HG02884 (cell line): ENCODE measurements around the gene ATE1.
"Not testable (repeated sequence)": the region's sequence is repeated elsewhere in the genome, so short reads cannot be mapped to it uniquely, and the experiment has no call there.

Experiments used
- ATAC-seq: cut with Tn5 transposase; IDR thresholded peaks from one replicate; pipeline ENCODE4 v1.9.1; 2021; ENCODE audit warnings: mild to moderate bottlenecking, moderate library complexity; ENCODE audit not compliant: unreplicated experiment

ATE1 gene

DNA sequence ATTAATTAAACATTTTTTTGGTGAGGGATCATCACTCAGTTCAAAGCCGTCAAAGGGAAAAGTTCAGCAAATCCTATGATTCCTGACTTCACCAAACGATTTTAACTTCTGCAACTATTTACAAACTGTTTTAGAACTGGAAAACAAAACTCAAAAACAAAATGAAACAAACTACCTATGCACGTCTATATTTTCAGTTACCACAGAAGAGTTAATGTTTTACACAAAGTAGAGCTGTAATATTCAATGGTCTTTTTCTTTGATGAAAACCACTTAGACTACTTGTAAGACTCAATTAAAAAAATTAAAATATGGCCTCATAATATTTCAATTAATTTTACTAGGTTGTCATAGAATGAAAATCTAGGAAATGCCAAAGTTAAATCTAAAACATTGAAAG lies 131.5 kb downstream of the ATE1 start:
- no peak for ATAC-seq

DNA sequence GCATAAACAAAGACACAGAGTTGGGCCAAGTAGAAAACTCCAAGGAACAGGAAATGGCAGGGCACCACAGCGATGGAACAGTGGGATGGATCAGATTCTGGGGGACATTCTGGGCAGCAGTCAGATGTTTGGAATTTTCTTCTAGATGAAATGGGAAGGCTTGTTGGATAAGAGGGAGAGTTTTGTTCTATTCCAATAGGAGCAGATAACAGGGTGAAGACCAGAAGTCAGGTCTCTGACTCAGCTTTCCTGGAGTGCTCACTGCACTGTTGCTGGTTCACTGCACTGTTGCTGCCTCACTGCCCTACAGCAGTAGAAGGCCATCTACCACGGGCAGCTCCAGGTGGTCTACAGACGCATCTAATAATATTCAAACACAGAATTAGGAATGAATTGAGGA lies 135.6 kb downstream of the ATE1 start:
- ATAC-seq, result no peak

DNA sequence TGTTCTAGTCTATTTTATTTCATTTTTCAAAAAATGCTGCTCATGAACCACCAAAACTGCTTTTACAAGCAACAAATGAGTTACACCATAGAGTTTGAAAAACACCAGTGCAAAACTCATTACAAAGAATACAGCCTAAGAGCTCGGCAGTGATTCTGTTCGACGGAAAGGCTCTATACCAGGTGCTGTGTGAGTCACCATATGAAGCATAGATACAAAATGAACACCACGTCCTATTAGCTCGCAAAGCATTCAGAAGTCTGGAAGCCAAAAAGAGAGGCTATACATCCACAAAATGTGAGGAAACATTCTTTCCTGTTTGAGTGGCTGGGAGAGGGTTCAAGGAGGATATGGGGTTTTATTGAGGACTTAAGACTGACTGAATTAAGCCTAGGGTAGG lies 136.1 kb downstream of the ATE1 start:
- no peak for ATAC-seq

DNA sequence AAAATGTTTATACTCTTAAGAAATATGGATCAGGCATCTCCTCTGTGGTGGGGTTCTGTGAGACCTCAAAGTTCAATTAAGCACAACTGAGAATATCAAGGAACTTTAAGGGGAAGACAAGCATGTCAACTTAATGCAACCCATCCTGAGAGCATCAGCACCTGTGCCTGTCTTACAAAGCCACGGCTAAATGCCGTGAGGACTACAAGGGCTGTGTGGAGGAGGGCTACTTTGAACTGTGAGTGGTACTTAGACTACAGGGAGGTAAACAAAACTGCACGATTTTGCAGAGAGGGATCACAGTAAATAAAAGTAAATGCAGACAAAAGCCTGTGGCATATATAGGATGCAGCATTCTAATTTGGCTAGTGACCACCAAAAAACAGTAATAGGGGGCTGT lies 139.1 kb downstream of the ATE1 start:
- no peak for ATAC-seq

DNA sequence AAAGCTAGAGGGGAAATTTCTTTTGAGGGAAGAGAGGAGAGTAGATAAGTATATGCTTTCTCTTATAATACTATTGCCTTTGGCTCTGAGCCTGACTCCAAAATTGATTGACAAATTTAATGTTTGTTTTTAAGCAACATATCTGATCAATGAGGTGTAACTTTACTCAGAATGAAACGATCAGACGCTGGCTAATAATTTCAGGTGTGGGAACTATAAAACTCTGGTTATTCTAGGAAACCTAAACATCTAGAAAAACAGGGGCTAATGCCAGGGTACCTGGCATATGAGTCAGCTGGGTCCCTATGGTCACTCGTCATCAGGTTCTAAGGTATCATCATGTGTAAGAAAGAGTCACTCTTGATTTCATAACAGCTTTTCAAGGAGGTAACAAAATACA lies 139.7 kb downstream of the ATE1 start:
- ATAC-seq, result no peak

DNA sequence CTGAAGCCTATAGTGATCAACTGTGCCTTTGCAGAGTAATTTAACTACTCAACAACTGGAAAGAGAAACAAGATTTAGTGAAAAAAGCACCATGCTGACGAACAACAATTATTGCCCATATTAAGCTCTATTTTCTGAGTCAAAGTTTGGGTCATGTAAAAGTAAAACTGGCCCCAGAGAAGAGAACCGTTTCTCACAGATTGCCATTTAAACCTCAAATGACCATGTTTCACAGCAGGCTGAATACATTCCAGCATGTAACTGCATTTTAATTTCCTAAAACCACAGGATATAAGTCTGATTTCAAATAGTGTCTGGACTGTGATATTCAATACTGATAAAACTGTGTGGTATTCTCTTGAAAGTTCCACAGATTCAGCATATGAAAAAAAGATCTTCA lies 140.7 kb downstream of the ATE1 start:
- ATAC-seq, result no peak

DNA sequence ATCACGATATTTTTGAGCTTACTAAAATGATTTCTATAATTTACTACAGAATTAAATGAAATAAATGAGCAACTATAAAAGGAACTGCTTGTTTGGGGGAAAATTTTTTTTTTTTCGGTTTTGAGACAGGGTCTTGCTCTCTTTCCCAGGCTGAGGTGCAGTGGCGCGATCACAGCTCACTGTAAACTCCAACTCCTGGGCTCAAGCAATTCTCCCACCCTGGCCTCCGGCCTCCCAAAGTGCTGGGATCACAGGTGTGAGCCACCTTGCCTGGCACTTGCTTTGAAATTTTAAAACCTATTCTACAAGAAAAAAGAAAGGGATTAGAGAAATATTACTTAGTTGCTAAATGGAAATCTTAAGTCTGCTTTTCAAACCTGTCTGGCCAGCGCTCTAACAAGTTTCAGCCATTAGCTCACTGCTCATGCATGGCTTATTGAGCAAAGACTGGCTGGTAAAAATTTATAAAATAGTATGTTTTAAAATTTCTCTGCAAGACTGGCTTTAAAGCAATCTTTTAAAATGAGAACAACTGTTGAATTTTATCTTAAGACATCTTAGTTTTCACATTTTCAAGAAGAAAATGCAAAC lies 144.0 kb downstream of the ATE1 start:
- ATAC-seq, result no peak

DNA sequence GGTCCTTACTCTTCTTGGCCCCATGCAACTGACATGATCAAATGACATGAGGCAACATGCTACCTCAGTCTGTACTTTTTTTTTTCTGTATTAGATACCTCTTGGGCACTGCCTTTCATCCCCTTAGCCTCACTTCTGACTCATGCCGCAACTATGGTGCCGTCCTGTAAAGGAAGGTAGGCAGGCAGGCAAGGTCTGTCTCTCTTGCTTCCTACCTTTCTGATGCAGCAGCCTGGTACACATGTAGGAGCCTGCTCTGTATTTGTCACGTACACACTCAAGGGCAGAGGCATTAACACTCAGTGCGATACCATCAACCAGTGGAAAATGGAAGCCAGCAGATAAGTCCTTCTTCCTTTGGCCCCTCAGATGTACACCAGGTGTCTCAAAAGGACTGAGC lies 146.7 kb downstream of the ATE1 start:
- no peak for ATAC-seq

DNA sequence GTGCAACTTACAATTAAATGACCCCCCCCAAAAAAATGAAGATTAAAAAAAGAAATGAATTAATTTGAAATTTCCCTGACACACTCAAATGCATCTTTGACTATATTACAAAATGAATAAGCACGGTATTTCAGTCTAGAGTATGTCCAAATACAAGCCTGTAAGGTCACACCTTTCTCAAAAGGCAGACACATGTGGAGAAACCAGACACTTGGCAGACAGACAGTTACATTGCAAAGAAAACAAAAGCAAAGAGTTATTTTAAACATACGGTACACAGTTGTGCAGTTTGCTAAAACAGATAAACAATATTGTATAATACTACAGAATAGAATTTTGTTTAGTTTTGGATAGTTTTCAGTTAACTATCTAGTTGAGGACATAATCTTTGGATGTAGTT lies 153.0 kb downstream of the ATE1 start:
- ATAC-seq, result no peak

DNA sequence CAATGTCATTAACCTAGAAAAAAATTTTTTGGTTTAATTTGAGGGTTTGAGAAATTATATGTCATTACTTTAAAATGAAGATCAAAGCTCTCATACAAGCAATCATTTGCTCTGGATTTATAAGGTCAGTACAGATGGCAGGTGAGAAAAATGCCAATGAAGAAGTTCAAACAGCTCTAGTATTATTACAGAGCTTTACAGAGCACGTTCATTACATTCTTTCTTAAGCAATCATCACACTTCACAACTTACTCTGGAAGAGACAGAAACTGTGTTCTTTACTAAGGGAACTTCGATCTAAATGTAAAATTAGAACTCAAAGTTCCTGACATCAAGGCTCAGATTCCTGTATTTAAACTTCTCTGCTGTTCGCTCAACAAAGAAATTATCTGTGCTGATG lies 153.4 kb downstream of the ATE1 start:
- ATAC-seq, result no peak

DNA sequence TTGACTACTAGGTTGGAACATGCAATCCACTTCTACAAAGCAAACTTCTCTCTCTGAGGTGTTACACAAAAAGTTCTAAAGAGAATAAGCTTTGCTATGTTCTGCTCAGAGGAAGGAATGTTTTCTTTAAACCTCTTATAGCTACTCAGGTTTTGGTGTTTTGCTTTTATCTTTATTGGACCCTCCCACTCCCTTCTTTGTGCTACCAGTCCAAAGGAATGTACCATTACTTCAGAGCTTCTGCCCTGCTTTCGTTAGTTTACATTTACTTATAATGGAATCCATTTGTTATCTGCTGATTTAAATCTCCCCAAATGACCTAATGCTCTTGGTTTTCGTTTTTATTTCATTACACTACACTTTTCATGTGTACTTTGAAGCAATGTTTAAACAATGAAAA lies 154.9 kb downstream of the ATE1 start:
- ATAC-seq, result no peak

DNA sequence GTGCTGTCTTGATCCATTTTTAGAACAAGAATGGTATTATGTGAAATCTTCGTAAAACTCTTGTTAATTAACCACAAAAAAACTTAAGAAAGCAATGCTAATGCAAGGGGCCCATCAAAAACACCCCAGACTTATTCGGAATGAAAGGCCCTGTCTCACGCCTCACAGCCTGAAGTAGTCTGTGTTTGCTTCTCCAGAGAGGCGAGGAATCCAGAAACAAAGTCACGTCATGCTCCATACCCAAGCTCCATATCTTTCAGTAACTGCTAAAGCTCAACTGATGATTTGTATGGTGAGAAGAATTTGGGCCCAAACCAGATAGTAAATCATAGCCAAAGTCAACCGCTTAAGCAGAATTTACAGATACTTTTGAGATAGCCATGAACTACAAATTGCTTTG lies 155.4 kb downstream of the ATE1 start:
- no peak for ATAC-seq

DNA sequence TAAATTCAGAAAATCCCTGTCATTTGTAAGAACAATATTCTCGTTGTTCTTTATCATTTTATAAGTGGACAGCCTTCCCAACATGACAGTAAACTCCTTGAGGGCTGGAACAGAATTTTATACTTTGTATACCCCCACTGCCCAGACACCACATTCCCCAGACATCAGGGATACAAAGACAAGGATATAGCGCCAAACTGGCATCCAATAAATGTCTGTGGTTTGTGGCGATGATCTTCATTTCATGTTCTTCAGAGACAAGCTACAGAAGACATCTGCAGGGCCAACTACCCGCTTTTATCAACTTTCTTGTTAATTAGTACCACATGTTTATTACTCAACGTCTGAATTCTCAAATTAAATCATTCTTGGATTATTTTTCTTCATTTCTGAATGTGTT lies 155.9 kb downstream of the ATE1 start:
- no peak for ATAC-seq

DNA sequence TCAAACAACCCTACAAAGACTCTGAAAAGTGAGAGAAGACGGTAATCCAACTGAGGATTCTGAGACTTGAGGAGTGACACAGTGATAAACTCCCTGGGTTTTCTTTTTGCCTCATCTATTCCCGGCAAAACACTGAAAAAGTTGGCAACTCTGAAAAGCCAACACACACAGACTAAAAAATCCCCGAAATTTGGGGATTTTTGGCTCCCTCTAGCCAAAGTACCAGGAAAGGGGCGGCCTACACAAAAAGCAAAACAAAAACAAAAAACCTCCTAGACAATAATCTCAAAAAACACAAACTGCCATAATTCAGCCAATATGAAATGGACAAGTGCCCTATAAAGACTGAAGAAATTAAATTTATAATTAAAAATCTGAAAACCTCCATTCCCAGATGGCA lies 161.4 kb downstream of the ATE1 start:
- ATAC-seq, result no peak

DNA sequence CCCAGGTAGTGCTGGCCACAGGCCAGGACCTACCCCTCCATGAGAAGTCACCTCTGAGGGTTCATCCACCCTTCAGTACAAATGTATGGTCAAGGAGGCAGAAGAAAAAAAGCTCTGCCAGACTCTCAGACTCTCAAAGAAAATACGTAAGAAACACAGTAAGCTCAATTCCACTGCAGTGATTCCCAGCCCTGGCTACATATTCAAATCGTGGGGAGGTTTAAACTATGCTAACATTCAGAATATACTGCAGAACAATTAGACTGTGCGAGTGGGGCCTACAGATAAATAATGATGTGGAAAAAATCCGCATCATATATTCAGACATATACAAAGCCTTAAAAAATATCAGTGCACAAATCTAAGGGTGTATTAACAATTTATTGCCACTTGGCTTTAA lies 162.6 kb downstream of the ATE1 start:
- no peak for ATAC-seq

DNA sequence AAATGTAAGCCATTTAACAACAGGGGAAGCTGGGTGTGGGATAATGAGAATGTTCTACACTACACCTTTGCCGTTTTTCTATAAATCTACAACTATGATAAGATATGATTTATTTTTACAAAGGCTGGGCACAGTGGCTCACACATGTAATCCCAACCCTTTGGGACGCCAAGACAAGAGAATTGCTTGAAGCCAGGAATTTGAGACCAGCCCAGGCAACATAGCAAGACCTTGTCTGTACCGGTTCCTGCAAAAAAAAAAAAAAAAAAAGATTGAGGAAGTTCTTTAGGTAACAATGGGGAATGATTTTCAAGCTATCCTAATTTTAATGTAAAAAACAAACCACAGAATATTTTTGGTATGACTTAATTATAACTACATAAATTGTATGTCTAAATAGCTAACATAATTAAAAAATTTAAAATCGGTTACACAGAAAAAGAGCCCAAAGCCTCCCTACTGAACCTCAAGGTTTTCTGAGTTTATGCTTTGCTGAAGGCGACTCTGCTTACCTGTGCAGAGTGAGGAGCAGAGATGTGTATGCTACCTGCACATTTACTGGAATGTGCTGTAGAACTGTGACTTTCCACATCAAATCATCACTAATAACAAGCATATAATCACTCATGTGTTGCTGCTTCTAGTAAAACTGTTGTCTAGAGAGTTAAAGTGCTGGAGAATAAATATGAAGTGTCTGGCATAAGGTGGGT lies 163.4 kb downstream of the ATE1 start:
- no peak for ATAC-seq

DNA sequence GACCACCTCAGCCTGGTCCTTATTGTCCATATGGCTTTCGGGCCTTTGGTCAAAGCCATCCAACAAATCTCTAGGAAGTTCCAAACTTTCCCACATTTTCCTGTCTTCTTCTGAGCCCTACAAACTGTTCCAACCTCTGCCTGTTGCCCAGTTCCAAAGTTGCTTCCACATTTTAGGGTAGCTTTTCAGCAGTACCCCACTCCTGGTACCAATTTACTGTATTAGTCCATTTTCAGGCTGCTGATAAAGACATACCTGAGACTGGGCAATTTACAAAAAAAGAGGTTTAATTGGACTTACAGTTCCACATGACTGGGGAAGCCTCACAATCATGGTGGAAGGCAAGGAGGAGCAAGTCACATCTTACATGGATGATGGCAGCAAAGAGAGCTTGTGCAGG lies 170.6 kb downstream of the ATE1 start:
- not testable (repeated sequence) for ATAC-seq

DNA sequence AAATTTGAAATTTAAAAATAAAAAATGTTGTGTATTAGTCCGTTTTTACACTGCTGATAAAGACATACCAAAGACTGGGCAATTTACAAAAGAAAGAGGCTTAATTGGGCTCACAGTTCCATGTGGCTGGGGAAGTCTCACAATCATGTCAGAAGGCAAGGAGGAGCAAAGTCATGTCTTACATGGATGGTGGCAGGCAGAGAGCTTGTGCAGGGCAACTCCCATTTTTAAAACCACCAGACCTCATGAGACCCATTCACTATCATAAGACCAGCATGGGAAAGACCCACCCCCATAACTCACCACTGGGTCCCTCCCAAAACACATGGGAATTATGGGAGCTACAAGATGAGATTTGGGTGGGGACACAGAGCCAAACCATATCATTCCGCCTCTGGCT lies 172.3 kb downstream of the ATE1 start:
- not testable (repeated sequence) for ATAC-seq

DNA sequence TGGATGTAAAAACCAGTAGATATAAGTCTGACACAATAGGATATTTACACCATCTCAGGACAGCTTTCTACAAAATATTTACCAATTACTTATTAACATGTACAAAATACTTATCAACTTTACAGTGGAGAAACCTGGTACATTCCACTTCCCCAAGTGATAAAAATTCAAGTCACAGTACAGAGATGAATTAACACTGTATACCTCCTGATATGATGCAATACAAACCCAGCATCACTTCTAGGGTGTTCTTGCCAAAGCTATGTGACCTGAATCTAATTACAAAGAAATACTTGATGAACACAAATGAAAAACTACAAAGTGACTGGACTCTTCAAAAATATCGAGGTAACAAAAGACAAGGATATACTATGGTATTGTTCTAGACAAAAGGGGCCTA lies 173.2 kb downstream of the ATE1 start:
- no peak for ATAC-seq

DNA sequence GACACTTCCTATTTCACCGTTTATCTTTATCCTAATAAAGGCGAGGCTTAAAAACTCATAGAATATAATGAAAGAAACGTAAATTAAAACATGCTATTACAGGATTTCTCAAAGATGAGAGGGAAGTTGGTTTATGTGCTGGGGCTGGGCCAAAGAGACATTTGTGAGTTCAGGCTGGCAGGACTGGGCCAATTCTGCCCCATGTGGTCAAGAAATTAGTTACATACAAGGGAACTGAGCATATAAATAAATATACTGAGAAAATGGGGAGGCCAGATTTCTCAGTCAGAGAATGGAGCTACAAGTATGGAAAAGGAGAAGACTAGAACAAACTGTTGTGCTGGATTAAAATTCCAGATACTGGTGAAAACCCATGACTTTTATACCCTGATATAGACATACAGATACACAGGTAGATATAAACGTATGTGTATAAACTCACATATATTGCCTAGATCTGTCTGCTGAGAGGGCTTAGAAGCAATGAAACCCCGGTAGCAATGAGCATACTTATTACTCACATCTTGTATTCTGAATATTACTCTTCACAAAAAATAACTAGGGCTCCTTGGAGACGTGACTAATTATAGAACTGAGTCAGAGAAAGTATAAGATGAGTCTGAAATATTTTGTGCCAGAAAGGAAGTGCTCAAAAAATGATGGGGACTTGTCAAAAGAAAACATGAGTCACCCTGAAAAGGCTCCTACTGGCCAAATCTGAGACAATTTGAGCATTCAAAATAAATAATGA lies 173.9 kb downstream of the ATE1 start:
- ATAC-seq, result peak; percentile 96

DNA sequence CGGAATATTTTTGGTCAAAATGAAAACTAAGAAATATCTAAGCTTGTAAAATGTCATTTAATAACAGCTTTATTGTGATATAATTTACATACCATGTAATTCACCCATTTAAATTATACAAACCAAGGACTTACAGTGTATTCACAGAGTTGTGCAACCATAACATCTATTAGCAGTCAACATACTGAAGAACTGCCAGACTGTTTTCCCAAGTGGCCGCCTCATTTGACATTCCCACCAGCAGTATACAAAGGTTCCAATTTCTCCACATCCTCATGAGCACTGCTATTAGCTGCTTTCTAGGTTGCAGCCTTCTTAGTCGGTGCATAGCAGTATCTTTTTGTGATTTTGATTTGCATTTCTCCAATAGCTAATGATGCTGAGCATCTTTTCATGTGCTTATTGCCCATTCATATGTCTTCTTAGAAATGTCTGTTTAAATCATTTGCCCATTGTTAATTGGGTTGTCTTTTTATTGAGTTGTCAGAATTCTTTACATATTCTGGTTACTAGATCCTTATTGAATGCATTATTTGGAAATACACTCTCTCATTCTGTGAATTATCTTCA lies 176.6 kb downstream of the ATE1 start:
- no peak for ATAC-seq

DNA sequence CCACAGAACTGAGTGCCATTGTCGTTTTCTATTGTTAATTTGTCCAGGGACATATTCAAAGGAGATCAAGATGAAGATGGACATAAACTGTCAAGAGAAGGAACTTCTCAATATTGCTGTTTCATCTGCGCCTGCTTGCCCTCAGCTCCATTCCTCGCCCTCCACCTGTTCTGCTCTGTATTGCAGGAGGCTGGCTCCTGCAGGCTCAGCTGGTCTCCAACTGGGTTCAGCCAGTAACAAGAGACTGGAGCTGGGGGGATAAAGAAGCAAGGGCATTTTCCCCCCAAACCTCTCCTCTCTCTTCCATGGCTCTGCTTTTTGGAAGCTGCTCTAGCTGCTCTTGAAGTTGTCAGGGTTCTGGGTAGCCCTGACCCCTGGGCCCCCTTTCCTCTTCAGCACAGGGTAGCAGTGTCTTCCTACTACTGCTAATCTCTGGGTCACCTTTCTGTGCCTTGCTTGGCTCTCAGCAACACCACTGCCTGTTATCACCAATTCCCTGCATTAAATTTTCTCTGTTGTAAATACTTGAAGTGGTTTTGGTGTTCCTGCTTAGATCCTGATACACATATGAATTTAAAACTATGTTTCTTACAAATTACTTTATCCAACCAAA lies 180.6 kb downstream of the ATE1 start:
- ATAC-seq, result no peak
